HG02623 (cell line): ENCODE results near the gene TOP2B.

Source experiments
- ATAC-seq: cut with Tn5 transposase; IDR thresholded peaks from one replicate; pipeline ENCODE4 v1.9.1; 2021; ENCODE audit warnings: moderate library complexity; ENCODE audit not compliant: unreplicated experiment

Gene TOP2B

DNA sequence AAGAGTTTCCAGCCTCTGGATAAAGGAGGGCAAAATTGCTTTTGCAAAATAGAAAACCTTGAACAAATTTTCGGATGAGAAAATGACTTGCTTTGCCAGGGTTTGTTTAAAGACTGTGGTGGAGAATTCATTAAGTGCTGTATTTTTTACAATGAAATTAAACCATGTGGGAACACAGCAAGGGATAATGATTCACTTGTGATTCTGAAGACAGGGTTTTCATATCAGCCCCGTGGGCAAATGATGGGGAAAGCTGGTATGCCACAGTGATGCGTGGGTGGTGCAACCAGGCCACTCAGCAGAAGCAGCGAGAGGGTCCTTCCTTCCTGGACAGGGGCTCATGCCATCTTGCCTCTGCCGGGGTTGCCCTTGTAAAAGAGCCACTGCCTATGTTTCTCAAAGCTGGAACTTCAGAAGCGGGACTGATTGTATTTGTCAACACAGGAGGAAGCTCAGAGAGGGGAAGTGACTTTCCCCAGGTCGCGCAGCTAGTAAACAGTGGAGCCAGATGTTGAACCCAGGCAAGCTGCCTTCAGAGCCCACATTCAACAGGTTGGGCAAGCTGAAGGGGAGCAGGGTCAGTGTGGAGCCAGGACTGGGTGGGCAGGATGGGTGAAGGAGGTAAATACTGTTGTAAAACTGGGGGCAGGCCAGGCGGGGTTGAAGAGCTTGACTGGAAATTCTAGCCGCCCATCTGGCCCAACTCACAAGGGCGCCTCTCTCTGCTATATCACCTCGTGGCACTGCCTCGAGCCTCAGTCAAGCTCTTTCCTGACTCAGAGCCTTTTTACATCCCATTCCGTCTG is 79.1 kb downstream of the TOP2B start:
- no peak for ATAC-seq

DNA sequence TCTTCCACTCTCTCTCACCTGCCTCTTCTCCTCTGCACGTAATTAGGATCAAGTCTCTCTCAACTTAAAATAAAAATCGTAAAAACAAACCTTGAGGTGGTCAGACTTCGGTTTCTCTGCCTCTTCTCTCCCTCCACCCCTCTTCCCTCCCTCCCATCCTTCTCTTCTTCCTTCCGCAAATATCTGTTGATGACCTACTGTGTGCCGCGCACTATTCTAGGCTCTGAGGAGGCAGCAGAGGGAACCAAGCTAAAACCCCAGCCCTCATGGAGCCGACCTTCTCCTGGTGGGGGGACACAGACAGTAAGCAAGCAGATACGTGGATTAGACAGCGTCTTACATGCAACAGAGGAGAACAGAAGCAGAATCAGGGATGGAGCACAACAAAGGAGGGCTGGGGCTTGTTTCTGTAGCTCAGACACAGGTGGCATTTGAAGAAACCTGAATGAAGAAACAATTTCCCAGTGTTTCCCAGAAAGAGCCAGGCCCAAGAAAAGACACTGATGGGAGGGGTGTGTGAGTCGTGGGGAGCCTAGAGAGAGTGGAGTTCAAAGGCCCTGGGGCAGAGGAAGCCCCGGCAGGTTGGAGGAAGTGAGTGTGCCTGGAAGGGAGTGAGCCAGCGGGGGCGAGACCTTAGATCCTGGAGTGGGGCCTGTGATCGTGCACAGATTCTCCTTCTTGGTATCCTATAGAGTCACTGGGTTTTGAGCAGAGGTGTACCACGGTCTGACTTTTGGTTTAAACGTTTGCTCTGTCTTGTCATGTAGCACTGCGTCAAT is 80.5 kb downstream of the TOP2B start:
- no peak for ATAC-seq

DNA sequence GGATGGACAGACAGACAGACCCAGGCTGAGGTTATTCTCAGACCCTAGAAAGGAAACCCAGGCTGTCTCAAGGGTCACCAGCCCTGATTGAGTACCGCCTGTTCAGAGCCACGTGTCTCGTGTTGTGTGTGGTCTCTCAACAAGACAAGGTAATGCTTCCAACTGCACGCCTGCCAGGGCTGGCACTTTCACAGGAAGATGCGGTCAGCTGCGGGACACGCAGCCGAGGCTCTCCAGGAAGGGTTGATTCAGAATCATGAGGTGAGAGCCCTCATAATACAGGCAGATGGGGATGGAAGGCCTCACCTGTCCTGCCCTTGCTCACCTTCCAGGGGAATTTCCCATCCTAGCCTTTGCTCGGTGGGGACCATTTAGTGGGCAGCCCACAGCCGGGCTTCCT is 81.4 kb downstream of the TOP2B start:
- no peak for ATAC-seq

DNA sequence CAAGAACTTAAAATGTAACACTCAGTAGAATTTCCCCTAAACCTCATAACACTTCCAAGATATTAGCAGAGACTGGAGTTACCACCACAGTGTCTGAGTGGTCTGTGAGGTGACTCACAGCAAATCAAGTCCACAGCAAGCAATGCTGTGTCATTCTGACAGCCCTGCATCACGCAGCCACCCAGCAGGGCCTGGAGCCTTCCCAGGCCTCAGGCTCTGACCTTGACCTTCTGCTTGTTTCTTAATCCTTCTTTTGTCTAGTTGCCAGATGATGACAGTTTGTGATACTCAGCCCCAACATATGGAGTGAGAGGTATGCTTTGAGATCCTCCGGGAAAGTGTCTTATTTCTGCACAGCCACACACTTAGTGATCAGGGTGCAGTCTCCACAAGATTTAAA is 82.5 kb downstream of the TOP2B start:
- ATAC-seq: no peak

DNA sequence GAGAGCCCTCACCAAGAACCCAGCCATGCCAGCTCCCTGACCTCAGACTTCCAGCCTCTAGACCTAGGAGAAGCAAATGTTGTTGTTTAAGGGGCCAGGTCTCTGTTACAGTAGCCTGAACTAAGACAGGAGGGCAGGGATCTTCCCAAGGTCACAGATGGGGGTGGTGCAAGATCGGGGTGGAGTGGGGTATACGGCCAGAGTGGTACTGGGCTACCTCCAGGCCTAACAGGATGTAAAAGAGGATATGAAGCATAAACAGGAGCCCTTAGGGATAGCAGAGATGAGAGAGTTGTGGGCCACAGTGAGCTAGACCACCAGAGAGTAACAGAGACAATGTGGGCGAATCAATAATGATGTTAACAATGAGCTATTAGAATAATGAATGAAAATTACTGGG is 82.9 kb downstream of the TOP2B start:
- no peak for ATAC-seq

DNA sequence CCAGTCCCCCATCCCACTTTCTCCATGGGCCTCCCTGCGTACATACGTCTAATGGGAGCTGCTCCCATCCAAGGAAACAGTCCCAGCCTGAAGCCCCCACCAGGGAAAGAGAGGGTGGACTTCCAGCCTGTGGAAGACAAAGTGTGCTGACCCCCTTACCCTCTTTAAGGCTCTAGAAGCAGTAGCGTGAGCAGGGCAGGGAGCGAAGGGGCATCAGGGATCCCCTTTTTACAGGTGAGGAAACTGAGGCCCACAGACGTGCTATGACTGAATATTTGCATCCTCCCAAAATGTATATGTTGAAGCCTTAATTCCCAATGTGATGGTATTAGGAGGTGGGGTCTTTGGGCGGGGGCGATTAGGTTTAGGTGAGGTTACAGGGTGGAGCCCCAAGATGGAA is 83.4 kb downstream of the TOP2B start:
- ATAC-seq: no peak

DNA sequence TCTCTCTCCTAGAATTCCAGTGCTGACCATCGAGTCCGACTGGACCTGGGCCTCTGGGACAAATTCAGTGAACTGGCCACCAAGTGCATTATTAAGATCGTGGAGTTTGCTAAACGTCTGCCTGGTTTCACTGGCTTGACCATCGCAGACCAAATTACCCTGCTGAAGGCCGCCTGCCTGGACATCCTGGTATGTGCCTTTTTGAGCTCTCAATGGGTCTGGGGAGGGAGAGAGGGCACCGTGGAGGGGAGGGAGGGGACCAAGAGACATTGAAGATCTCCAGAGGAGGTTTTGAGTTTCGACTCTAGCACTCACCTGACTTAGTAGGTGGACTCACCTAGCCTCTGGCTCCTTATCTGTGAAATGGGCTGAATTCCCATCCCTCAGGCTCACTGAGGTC is 84.2 kb downstream of the TOP2B start:
- ATAC-seq: no peak

DNA sequence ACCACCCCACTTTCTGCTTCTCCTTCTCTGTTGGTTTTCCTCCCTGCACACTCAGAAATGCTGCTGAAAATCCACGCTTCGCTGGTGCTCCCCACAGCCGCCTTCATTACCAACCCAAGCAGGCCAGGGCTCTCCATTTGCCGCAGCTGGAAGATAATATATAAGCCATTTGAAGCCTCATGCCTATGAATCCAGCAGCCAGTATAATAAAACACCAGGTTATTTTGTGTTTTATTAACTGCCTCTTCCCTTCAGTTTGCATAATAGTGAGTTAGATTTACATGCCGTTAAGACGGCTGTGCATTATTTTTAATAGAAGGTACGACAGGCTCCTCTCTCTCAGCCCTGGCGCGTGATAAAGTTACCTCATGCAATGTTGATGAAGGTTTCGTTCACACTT is 86.6 kb downstream of the TOP2B start:
- ATAC-seq: no peak

DNA sequence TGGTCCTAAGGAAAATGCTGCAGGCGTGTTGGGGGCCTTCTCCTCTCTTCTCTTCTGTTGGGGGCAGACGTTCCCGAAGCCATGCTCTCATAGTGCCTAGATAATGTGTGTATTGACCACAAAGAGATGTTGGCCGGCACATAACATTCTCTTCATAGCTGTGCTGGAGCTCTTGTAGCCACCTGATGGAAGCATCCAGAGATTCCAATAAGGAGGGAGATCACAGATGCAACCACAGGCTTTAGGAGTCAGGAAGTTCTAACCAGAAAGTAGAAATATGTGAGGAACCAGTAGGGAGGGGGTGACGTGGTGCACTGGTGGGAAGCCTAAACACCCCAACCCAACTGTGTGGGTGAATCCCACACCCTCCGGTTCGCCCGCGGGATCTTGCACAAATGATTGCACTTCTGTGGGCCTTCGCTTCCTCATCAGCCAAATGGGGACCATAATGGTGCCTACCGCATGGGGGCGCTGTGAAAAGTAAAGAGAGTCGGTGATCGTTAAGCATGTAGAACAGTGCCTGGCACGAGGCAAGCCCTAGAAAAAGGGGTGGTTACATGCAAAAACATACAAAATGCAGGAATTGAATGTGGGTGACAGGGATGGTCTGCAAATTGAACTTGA is 87.8 kb downstream of the TOP2B start:
- ATAC-seq: no peak

DNA sequence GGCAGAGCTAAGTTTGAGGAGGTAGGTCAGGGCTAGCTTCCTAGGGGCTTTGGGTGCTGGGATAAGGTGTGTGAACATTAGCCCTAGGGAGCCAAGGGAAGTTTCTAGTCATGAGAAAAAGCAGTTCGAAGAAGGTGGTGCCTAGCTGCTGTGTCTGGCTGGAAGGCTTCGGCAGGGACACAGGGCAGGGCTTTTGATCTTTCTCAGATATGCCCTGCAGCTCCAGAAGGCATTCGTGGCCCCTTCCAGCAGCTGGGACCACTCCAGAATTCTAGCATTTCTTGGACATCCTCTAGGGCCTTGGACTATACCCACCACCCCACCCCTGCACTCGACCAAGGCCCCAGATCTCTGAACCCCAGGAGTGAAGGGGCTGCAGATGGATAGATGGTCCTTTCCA is 88.6 kb downstream of the TOP2B start:
- no peak for ATAC-seq

DNA sequence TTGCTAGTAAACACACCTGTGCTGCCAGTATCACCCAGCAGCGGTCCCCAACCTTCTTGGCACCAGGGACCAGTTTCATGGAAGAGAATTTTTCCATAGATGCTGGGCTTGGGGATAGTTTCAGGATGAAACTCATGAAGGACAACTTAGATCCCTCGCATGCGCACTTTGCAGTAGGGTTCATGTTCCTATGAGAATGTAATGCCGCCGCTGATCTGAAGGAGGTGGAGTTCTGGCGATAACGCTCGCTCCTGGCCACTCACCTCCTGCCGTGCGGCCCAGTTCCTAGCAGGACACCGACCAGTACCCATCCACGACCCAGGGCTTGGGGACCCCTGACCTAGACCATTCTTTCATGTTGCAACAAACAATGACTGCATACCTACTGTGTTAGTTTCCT is 89.7 kb downstream of the TOP2B start:
- no peak for ATAC-seq

DNA sequence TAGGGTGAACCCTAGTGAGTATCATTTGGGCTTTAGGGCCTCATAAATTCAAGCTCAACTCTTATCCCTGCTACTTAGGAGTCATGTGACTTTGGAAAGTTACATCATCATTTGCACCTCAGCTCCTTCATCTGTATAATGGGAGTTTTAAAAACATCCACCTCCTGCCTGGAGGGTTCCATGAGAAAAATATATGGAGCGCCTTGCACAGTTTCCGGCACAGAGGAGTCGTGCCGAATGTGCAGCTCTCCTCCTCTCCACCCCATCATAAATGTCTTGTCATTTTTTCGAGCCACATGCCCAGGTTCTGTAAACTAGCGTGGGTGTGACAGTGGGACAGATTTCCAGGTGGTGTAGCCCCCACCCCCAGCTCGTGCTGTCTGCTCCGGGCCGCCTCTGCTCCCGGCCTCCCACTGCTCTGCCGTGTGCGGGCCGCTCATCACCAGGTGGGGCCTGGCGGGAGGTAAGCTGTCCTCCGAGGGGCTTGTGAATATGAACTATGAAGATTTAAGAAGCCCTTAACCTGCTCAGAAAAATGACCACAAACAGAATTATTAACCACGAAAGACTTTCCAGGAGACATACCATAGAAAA is 90.4 kb downstream of the TOP2B start:
- no peak for ATAC-seq

DNA sequence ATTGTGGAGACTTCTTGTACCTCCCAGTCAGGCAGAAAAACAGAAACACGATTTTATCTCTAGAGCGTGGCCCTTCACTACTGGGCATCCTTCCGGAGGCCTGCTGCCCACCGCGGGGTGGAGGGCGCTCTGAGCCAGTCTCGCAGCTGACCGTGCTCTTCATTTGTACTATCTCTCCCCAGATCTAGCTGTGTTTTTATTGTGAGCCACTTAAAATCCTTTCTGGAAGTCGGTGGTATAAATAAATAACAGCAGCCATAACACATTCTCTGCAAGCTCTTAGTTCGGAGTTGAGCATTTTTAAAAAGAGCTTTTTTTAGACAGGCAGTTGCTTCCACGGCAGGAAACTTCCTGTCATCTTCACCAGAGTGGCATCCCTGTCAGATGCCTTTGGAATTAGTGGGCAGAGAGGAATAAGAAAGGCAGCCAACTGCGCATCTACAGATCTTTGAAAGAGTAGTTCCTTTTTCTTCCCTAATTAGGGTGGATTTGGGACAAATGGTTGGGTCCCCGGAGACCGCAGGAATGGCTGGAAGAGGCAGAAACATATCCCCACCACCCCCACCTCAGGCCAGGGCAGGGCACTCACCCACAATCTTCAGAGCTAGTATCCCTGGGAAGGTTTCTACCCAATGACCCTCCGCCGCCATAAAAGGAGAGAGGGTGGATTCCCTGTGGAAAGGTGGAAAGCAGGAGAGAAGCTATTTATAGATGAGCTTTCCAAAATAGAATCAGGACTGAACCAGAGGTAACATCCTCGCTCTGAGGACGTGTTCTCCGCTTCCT is 91.1 kb downstream of the TOP2B start:
- ATAC-seq: no peak

DNA sequence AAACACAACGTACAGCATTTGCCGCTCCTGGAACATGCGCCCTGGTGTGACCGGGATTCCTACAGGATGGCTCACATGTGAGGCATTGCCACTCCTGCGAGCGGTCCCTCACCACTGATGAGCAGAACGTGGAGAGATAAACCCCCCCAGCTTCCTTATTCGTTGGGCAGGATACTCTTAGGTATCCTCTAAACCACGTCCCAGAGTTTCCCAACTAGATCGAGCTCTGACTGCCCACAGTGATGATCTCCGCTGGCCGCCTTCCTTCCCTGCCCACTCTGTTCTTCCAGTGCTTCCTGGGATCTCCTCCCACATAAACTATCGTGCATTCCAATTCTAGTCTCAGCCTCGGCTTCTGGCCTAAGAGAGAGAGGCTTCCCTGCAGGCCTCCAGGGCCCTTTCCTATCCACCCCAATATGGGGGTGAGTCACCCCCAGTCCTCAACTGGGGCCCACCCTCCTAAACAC is 91.8 kb downstream of the TOP2B start:
- no peak for ATAC-seq

DNA sequence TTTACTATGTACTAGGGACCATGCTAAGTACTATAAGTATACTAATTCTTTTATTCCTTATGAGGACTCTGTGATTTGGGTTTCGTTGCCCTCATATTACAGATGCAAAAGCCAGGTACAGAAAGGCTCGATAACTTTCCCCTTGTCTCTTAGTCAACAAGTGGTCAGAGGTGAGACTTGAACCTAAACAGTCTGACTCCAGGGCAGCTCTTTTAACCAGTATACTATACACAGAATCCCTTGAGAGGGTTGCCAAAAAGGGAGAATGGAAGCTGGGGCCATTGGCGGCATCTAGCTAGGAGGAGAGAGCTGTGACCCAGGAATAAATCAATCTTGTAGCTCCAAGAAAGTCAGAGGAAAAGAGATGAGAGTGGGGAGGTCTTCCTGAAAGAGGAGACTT is 92.4 kb downstream of the TOP2B start:
- ATAC-seq: no peak

DNA sequence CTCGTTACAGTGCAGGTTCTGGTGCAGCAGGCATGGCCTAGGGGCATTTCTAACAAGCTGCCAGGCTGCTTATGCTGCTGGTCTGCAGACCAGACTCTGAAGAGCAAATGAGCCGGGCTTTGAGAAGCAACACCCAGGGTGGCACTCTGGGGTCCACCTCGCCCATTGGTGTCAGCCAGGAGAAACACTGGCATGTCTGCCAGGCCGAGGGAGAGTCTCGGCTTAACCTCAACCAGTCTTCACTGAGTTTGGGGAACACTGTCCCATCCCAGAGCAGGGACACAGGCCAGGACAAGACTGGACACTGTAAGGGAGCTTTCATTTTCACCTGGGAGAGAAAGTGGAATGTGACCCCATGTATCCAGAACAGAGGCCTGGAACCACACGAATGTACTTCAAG is 93.4 kb downstream of the TOP2B start:
- ATAC-seq: no peak

DNA sequence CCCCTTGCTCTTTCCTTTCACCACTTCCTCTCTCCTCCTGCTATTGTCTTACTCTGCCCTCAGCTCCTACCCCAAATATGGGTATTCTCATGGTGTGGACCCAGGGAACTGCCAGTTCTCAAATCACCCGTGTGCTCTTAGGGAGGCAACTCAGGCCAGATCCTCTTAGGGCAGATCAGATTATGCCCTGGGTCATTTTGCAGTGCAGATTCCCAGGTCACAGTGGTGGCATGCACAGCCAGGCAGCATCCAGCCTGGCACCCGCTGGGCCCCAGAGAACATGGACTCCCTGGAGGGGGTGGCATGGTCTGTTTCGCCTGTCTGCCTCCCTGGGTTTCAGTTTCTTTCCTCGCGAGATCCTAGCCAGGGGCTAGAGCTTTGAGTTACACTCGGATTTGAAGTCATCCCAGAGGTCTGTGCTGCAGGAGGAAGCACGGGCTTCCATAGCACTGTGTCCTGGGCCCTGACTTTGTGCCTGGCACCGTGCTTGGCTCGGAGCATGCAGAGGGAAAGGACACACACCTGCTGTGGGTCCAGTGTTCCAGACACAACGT is 96.1 kb downstream of the TOP2B start:
- no peak for ATAC-seq

DNA sequence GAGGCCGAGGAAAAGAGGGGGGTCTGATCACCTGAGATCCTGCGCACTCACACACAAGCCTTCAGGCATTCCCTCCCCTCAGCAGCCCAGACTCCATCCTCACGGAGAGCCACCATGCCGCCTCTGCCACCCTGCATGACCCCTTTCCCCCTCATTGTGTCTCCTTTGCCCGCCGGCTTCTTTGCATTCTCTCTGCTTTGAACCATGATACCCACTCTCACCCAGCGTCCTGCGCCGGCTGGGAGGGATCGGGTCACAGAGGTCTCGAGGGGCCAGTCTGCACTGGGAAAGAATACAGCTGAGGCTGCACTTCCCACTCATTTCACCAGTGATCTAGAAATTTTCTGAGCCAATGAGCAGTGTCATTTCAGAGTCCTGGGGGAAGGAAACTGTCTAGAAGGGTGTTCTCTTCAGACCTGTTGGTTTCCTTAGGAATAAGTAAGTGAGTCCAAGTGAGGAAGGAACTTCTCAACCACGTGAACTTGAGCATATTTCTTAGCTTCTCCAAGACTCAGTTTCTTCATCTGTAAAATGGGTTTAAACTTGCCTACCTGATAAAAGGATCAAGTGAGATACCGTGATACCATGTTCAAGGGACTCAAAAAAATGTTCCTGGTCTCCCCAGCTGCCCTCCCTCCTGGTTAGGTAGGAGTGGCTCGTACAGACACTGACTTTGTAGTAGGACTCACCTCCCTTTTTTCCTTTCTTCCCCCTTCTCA is 96.7 kb downstream of the TOP2B start:
- ATAC-seq: no peak

DNA sequence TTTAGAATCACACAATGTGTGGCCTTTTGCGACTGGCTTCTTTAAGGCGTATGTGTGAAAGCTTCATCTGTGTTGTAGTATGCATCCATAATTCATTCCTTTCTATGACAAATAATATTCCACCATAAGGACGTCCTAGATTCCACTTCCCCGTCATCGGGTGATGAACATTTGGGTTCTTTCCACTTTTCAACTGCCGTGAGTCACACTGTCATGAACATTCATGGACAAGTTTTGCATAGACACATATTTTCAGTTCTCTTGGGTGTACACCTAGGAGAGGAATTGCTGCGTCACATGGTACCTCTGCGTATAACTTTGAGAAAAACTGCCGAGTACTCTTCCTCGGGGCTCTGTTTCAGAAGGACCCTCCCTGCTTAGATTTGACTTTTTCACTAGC is 97.3 kb downstream of the TOP2B start:
- ATAC-seq: no peak
